IMR-90 (cell line): ENCODE measurements around the gene COPA. TPM values are rescaled to one million over a fixed set of nuclear protein-coding genes. Genes with fewer than 3 reads are reported as not detected.

Source experiments
- ATAC-seq: fragments of 200-7000 bp; cut with Tn5 transposase; 2 replicates; pipeline ENCODE4 v1.9.1; 2020; ENCODE audit warnings: low read depth, mild to moderate bottlenecking, moderate library complexity
- BruUV-seq: library from RNA; stranded (reverse); fragments of 400-500 nt; replicated peaks from 2 replicates; lab custom pipeline; 2021; lab: Mats Ljungman, UMichigan
- CTCF ChIA-PET: fragments of 300-600 bp; formaldehyde crosslinking; extraction: SDS; loops from one replicate; lab custom pipeline; 2021; ENCODE audit warnings: antibody characterized with exemption; lab: Yijun Ruan, JAX
- POLR2A ChIA-PET: fragments of 300-600 bp; sonication (Branson Sonifier 250); formaldehyde crosslinking; loops from one replicate; lab custom pipeline; 2022; ENCODE audit warnings: antibody characterized with exemption; ENCODE audit not compliant: unreplicated experiment; lab: Charles Lee
- DNase-seq: peaks from one replicate; pipeline ENCODE4 v3.0.0; 2013
- H2AFZ ChIP-seq: replicated peaks from 2 replicates; pipeline ENCODE3; 2013; ENCODE audit warnings: low read length, mild to moderate bottlenecking; ENCODE audit not compliant: poor library complexity
- H2AK5ac ChIP-seq: 2 replicates; pipeline ENCODE4 v1.6.1; 2013; ENCODE audit warnings: low read depth, low read length, inconsistent platforms
- H2AK9ac ChIP-seq: replicated peaks from 2 replicates; pipeline ENCODE3; 2013; ENCODE audit warnings: mild to moderate bottlenecking, low read depth, low read length, moderate library complexity; ENCODE audit not compliant: poor library complexity
- H2BK120ac ChIP-seq: 2 replicates; pipeline ENCODE4 v1.6.1; 2013; ENCODE audit warnings: low read depth, low read length, inconsistent platforms
- H2BK15ac ChIP-seq: 3 replicates; pipeline ENCODE4 v1.6.1; 2013; ENCODE audit warnings: low read depth, low read length, inconsistent platforms
- H2BK20ac ChIP-seq: 2 replicates; pipeline ENCODE4 v1.6.1; 2013; ENCODE audit warnings: low read depth, mild to moderate bottlenecking, inconsistent platforms, low read length, moderate library complexity
- H2BK5ac ChIP-seq: 2 replicates; pipeline ENCODE4 v1.6.1; 2013; ENCODE audit warnings: mild to moderate bottlenecking, low read depth, low read length, inconsistent platforms; ENCODE audit not compliant: poor library complexity, severe bottlenecking
- H3K14ac ChIP-seq: replicated peaks from 2 replicates; pipeline ENCODE4 v1.6.1; 2013; ENCODE audit warnings: low read depth, low read length, inconsistent platforms
- H3K18ac ChIP-seq: 2 replicates; pipeline ENCODE4 v1.6.1; 2013; ENCODE audit warnings: low read depth, low read length, control low read depth
- H3K23ac ChIP-seq: 2 replicates; pipeline ENCODE4 v1.6.1; 2013; ENCODE audit warnings: low read depth, low read length, inconsistent platforms
- H3K27ac ChIP-seq: 2 replicates; pipeline ENCODE4 v1.5.1; 2013; ENCODE audit warnings: mild to moderate bottlenecking, control low read depth, low read length; ENCODE audit not compliant: insufficient read depth
- H3K27me3 ChIP-seq: 2 replicates; pipeline ENCODE4 v1.6.1; 2013; ENCODE audit warnings: low read length; ENCODE audit not compliant: control insufficient read depth, insufficient read depth
- H3K36me3 ChIP-seq: 2 replicates; pipeline ENCODE4 v1.6.1; 2013; ENCODE audit warnings: low read length, mixed read lengths; ENCODE audit not compliant: control insufficient read depth, insufficient read depth
- H3K4ac ChIP-seq: 2 replicates; pipeline ENCODE4 v1.6.1; 2013; ENCODE audit warnings: low read depth, low read length, inconsistent platforms
- H3K4me1 ChIP-seq: 2 replicates; pipeline ENCODE4 v1.6.1; 2013; ENCODE audit warnings: low read length, mixed read lengths; ENCODE audit not compliant: control insufficient read depth, insufficient read depth
- H3K4me2 ChIP-seq: 2 replicates; pipeline ENCODE4 v1.6.1; 2013; ENCODE audit warnings: low read depth, mild to moderate bottlenecking, control low read depth, low read length, moderate library complexity
- H3K4me3 ChIP-seq: 2 replicates; pipeline ENCODE4 v1.5.1; 2013; ENCODE audit warnings: low read depth, mild to moderate bottlenecking, control low read depth, low read length, moderate library complexity; ENCODE audit not compliant: insufficient read depth
- H3K56ac ChIP-seq: 2 replicates; pipeline ENCODE4 v1.6.1; 2013; ENCODE audit warnings: low read length, inconsistent platforms; ENCODE audit not compliant: insufficient read depth; ENCODE audit errors: extremely low read depth
- H3K79me1 ChIP-seq, 2 experiments: 2 replicates each; pipeline ENCODE4 v1.6.1; 2013; ENCODE audit warnings: low read length in 2 of 2, inconsistent platforms in 1 of 2, low read depth in 1 of 2
- H3K9ac ChIP-seq: 2 replicates; pipeline ENCODE4 v1.6.1; 2013; ENCODE audit warnings: low read depth, low read length, control low read depth
- H3K9me1 ChIP-seq: 2 replicates; pipeline ENCODE4 v1.6.1; 2013; ENCODE audit warnings: low read length, inconsistent platforms; ENCODE audit not compliant: insufficient read depth
- H3K9me3 ChIP-seq: 2 replicates; pipeline ENCODE4 v1.6.1; 2013; ENCODE audit warnings: low read length; ENCODE audit not compliant: control insufficient read depth, insufficient read depth
- H4K20me1 ChIP-seq: 2 replicates; pipeline ENCODE4 v1.6.1; 2013; ENCODE audit warnings: low read length, inconsistent platforms; ENCODE audit not compliant: insufficient read depth
- H4K5ac ChIP-seq: 2 replicates; pipeline ENCODE4 v1.6.1; 2013; ENCODE audit warnings: mild to moderate bottlenecking, low read depth, low read length, control low read depth
- H4K8ac ChIP-seq, 2 experiments: 2 replicates each; pipeline ENCODE4 v1.6.1; 2013; ENCODE audit warnings: low read depth in 2 of 2, low read length in 2 of 2, control low read depth in 1 of 2, inconsistent platforms in 1 of 2
- H4K91ac ChIP-seq: 2 replicates; pipeline ENCODE4 v1.6.1; 2013; ENCODE audit warnings: low read depth, low read length, inconsistent platforms; ENCODE audit not compliant: insufficient read depth
- BHLHE40 ChIP-seq: fragments of 150-350 bp; IDR thresholded peaks from 2 replicates; pipeline ENCODE4 v1.6.1; 2016; ENCODE audit warnings: mild to moderate bottlenecking, low read depth, low read length
- CEBPB ChIP-seq: IDR thresholded peaks from 2 replicates; pipeline ENCODE4 v1.6.1; 2012; ENCODE audit warnings: low read depth, low read length, improper control_type of control experiment
- CHD1 ChIP-seq: IDR thresholded peaks from 2 replicates; pipeline ENCODE4 v1.6.1; 2012; ENCODE audit warnings: low read depth, low read length, improper control_type of control experiment
- CTCF ChIP-seq: conservative IDR thresholded peaks from 2 replicates; pipeline ENCODE4 v1.5.1; 2012; ENCODE audit warnings: mild to moderate bottlenecking, low read depth, low read length, improper control_type of control experiment
- FOS ChIP-seq: fragments of 150-350 bp; IDR thresholded peaks from 2 replicates; pipeline ENCODE4 v1.6.1; 2016; ENCODE audit warnings: low read depth, low read length
- MAFK ChIP-seq: IDR thresholded peaks from 2 replicates; pipeline ENCODE4 v1.6.1; 2012; ENCODE audit warnings: low read depth, low read length, improper control_type of control experiment
- MAZ ChIP-seq: IDR thresholded peaks from 2 replicates; pipeline ENCODE4 v1.6.1; 2012; ENCODE audit warnings: low read depth, mild to moderate bottlenecking, low read length, improper control_type of control experiment, moderate library complexity, borderline replicate concordance
- NFE2L2 ChIP-seq: fragments of 150-350 bp; IDR thresholded peaks from 2 replicates; pipeline ENCODE4 v1.6.1; 2016; ENCODE audit warnings: low read depth, mild to moderate bottlenecking, low read length
- POLR2A ChIP-seq: IDR thresholded peaks from 2 replicates; pipeline ENCODE4 v1.6.1; 2012; ENCODE audit warnings: mild to moderate bottlenecking, low read depth, low read length
- RAD21 ChIP-seq: IDR thresholded peaks from 2 replicates; pipeline ENCODE4 v1.6.1; 2012; ENCODE audit warnings: low read length, improper control_type of control experiment
- RCOR1 ChIP-seq: IDR thresholded peaks from 2 replicates; pipeline ENCODE4 v1.6.1; 2012; ENCODE audit warnings: mild to moderate bottlenecking, low read length, improper control_type of control experiment; ENCODE audit not compliant: insufficient replicate concordance
- RFX5 ChIP-seq: IDR thresholded peaks from 2 replicates; pipeline ENCODE4 v1.8.0; 2012; ENCODE audit warnings: low read depth, mild to moderate bottlenecking, low read length, moderate library complexity
- SMC3 ChIP-seq: fragments of 150-350 bp; IDR thresholded peaks from 2 replicates; pipeline ENCODE4 v1.6.1; 2016; ENCODE audit warnings: low read depth, mild to moderate bottlenecking, antibody characterized with exemption, low read length, moderate library complexity
- WGBS, 2 experiments: methylation state at CpG; one replicate each; pipeline versions ENCODE4 v1.1.5 to v1.1.7; 2013; ENCODE audit warnings: missing lambda C conversion rate in 2 of 2; ENCODE audit not compliant: insufficient read length in 1 of 2; ENCODE audit errors: extremely low coverage in 2 of 2; 5-methylcytosine and 5-hydroxymethylcytosine counted together
- dilution Hi-C: fragments of 300-500 bp; cut with HindIII; formaldehyde crosslinking; loops from one replicate; pipeline ENCODE4 v1.14.3; 2018; ENCODE audit warnings: low sequenced_read_pairs; ENCODE audit not compliant: unreplicated experiment
- in situ Hi-C: fragments of 300-500 bp; cut with MboI; formaldehyde crosslinking; loops from 3 replicates; pipeline ENCODE4 v1.14.3; 2019; ENCODE audit warnings: low sequenced_read_pairs, inconsistent platforms, mixed read lengths
- intact Hi-C: fragments of 100-400 bp; cut with micrococcal nuclease; formaldehyde crosslinking; loops from 2 replicates; pipeline ENCODE4 v1.10.0; 2022
- polyA plus RNA-seq, 3 experiments: library from polyadenylated mRNA; depleted of rRNA; stranded (reverse); fragments of >200 nt; gene quantifications; 2 replicates each; pipeline ENCODE4 v1.2.3, GENCODE V29; 2012; ENCODE audit warnings: low replicate concordance in 1 of 3
- total RNA-seq: library from RNA; depleted of rRNA; stranded (reverse); fragments of >200 nt; gene quantifications from 2 replicates; pipeline ENCODE4 v1.2.3, GENCODE V29; 2012
- TF ChIP-seq, protein P1 (sequence below): fragments of 150-350 bp; IDR thresholded peaks from 2 replicates; pipeline ENCODE4 v1.6.1; 2016; ENCODE audit warnings: low read depth, mild to moderate bottlenecking, low read length, moderate library complexity, borderline replicate concordance

The COPA gene
- total and polyA plus RNA-seq, 2 of the 4 experiments (the other 2 are of a cell fraction): 204 to 436 TPM

DNA sequence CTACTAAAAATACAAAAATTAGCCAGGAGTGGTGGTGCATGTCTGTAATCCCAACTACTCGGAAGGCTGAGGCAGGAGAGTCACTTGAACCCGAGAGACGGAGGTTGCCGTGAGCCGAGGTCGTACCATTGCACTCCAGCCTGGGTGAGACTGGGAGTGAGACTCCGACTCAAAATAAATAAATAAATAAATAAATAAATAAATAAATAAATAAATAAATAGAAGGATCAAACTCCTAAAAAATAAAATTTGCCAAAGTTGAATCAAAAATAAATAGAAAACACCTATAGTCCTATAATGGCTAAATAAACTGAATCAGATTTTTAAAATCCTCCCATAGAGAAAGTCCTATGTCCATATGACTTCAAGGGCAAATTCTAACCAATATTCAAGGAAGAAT lies 42.9 kb downstream of the COPA start:
- Histone ChIP-seq H2BK15ac (no peak overlapping the region), H3K4me2 (no peak overlapping the region), H3K4me1 (no peaks in the 10 kb centered on the region), H2AK9ac (no peak overlapping the region), H3K4me3 (no peak overlapping the region), H2AFZ (no peak overlapping the region), H3K18ac (no peak overlapping the region), H3K4ac (no peak overlapping the region), H3K9me3 (no peaks in the 10 kb centered on the region), H4K20me1 (peaks cover 4% of the 10 kb centered on the region; the same call in 1 of the 2 replicates), H2BK5ac (no peak overlapping the region), H3K56ac (no peak overlapping the region), H3K27ac (no peak overlapping the region), H4K8ac (no peak overlapping the region), H3K23ac (no peak overlapping the region), H3K9ac (no peak overlapping the region), H2BK20ac (no peak overlapping the region), H3K27me3 (no peaks in the 10 kb centered on the region), H3K79me1 (peaks cover 22 to 25% of the 10 kb centered on the region in 2 experiments), H2AK5ac (no peak overlapping the region), H3K36me3 (peaks cover 65% of the 10 kb centered on the region), H2BK120ac (no peak overlapping the region), H3K14ac (no peak overlapping the region), H3K9me1 (no peaks in the 10 kb centered on the region; the same call in 1 of the 2 replicates), H4K91ac (no peak overlapping the region), H4K5ac (no peak overlapping the region)
- dilution Hi-C loops (no loop called here), intact Hi-C loops (no loop called here), in situ Hi-C loops (no loop called here)
- CTCF ChIA-PET: no interaction called here
- POLR2A ChIA-PET: no interaction called here
- WGBS, 2 experiments: no CpG with 5 or more reads among the region's 7 CpGs
- DNase-seq (no peak), ATAC-seq (no peak)
- TF ChIP-seq POLR2A: no peak
- no peak for TF ChIP-seq CEBPB
- no peak for TF ChIP-seq RFX5
- TF ChIP-seq CHD1: no peak
- no peak for TF ChIP-seq CTCF
- no peak for TF ChIP-seq NFE2L2
- no peak for TF ChIP-seq RCOR1
- TF ChIP-seq, protein P1, sequence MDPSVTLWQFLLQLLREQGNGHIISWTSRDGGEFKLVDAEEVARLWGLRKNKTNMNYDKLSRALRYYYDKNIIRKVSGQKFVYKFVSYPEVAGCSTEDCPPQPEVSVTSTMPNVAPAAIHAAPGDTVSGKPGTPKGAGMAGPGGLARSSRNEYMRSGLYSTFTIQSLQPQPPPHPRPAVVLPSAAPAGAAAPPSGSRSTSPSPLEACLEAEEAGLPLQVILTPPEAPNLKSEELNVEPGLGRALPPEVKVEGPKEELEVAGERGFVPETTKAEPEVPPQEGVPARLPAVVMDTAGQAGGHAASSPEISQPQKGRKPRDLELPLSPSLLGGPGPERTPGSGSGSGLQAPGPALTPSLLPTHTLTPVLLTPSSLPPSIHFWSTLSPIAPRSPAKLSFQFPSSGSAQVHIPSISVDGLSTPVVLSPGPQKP: no peak
- TF ChIP-seq MAZ: no peak
- no peak for TF ChIP-seq RAD21
- no peak for TF ChIP-seq SMC3
- TF ChIP-seq BHLHE40: no peak
- no peak for TF ChIP-seq MAFK
- TF ChIP-seq FOS: no peak
- BruUV-seq: no TSS peak
